Measurements from ENCODE around the gene PLEKHM3.

- TF ChIP-seq PKNOX1 (IDR thresholded peaks at IDR 0.05) (no peak), HDGF (IDR thresholded peaks at IDR 0.05; ENCODE audit: borderline replicate concordance) (no peak), NFRKB (IDR thresholded peaks at IDR 0.05) (no peak), FOXM1 (IDR thresholded peaks at IDR 0.05; ENCODE audit: borderline replicate concordance) (no peak), ARNT (IDR thresholded peaks at IDR 0.05) (no peak), ELF4 (IDR thresholded peaks at IDR 0.05) (no peak), LEF1 (IDR thresholded peaks at IDR 0.05; ENCODE audit: borderline replicate concordance) (no peak), SP1 (IDR thresholded peaks at IDR 0.05) (no peak), BHLHE40 (IDR thresholded peaks at IDR 0.05; ENCODE audit: borderline replicate concordance) (no peak), FOXK2 (IDR thresholded peaks at IDR 0.05) (no peak), TARDBP (IDR thresholded peaks at IDR 0.05) (no peak), SUZ12 (IDR thresholded peaks at IDR 0.05) (no peak)
Observed at GRCh38 chr2:207825045-207825954, 200.0 kb downstream of the PLEKHM3 start.

All from HEK293T (cell line).